Measurements from ENCODE around the gene GTF2F2.

Gene GTF2F2

DNA sequence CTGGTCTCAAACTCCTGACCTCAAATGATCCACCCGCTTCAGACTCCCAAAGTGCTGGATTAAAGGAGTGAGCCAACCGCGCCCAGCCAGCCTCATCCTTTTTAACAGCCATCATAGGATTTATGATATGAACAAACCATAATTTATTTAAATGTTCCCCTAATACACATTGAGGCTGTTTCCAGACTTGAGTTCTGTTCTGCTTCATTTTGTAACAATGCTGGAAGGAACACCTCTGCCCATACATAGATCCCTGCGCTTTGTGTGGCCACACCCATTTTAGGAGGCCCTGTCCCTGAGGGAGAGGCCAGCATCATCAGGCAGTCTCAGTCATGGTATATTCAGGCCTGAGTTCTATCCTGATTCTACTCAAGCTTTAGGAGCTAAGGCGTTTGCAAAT, 184.8 kb downstream of the GTF2F2 start:
- no peak for DNase-seq

DNA sequence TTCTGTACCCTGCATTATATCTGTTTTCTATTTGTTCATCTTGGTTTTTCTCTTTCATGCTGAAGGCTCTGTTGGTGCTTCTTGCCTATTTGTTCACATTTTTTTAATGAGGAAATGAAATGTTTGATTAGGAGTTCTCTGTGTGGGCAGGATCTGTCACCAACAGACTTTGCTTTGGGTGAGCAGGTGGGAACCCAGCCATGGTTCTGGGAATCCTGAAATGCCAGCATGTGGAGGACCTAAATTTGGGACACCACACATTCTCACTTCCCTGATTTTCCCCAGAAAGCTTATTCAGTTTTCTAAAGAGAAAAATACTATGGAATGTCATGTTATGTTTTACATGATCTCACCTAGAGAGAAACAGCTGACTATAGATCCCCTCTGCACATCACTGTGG, 186.7 kb downstream of the GTF2F2 start:
- DNase-seq: no peak

DNA sequence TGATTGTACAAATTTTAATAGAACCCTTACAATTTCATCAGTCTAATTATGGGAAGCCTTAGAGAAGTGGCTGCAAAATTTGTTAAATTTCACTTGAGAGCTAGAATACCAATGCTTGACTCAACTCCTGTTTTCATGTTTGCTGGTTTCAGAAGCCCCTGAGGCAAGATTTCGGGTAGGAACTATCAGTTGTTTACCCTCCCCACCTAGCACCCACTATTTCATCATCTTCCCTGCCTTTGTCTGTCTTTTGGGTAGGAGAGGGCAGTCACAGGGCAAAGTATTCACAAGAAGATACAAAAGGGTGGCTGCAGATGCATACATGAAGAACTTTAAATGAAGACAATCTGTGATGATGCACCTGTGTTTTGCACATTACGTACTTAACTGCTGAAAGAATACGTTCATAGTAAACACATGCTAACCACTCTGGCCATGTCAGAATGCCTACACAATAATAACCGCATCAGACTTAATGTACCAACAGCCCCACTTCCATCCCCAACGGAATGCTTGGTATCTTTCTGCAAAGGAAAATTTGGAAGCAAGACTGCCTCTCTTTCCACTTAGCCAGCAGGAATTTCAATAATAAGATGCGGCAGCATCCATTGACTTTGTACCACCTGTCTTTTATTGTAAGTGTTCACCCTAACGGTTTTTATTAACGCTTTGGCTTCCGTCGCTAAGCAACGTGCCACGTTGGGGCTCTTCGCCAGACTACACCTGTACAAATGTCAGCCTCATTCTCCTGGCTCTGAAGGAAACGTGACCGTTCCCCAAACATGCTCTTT, 190.2 kb downstream of the GTF2F2 start:
- DNase-seq: no peak

GRCh38 chr13:45314822-45315221, 194.5 kb downstream of the GTF2F2 start:
- no peak for DNase-seq

DNA sequence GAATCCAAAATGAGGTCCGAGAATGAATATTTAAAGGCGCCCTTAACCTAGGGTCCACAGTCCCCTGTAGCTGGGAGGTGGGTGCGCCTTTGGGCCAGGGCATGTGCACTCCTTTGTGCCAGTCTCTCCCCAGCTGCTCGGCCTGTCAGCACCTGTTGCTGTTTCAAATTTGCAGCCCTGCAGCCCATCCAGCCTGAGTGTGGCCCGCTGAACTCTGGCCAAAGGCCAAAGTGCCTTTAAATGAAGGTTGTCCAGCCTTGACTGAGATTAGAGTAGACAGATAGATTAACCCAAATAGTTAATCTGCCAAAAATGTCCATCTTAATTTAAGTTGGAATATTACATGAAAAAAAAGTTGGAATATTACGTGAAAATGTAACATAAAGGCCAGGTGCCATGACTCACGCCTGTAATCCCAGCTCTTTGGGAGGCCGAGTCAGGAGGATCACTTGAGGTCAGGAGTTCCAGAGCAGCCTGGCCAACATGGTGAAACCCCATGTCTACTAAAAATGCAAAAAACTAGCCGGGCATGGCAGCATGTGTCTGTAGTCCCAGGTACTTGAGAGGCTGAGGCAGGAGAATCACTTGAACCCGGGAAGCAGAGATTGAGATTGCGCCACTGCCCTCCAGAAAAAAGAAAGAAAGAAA, 195.3 kb downstream of the GTF2F2 start:
- no peak for DNase-seq

DNA sequence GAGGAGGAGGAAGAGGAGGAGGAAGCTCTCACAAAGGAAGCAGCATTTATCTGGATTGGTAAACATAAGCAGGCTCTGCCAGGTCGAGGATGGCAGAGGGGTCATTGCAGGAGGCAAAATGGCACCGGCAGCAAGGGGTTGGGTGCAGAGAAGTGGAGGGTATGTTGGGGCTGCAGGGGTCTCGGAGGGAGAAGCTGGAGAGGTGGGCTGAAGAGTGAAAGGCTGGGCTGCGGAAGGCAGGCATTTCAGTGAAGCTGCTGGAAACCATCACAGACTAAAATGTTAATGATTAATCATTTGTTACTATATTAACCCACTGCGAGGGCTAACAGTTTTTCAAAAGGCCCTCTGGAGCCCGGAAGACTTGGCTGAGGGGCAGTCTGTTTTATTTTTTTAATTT, 196.0 kb downstream of the GTF2F2 start:
- no peak for DNase-seq

DNA sequence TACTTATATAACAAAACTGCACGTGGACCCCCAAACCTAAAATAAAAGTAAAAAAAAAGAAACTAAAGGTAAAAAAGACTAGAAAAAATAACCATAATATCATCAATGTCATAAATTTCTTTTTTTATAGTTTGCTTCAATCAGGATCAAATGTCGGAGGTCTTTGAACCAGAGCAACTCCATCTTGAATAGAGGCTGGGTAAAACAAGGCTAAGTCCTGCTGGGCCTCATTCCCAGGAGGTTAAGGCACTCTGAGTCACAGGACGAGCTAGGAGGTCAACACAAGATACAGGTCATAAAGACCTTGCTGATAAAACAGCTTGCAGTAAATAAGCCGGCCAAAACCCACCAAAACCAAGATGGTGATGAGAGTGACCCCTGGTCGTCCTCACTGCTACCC, 196.7 kb downstream of the GTF2F2 start:
- DNase-seq: no peak

DNA sequence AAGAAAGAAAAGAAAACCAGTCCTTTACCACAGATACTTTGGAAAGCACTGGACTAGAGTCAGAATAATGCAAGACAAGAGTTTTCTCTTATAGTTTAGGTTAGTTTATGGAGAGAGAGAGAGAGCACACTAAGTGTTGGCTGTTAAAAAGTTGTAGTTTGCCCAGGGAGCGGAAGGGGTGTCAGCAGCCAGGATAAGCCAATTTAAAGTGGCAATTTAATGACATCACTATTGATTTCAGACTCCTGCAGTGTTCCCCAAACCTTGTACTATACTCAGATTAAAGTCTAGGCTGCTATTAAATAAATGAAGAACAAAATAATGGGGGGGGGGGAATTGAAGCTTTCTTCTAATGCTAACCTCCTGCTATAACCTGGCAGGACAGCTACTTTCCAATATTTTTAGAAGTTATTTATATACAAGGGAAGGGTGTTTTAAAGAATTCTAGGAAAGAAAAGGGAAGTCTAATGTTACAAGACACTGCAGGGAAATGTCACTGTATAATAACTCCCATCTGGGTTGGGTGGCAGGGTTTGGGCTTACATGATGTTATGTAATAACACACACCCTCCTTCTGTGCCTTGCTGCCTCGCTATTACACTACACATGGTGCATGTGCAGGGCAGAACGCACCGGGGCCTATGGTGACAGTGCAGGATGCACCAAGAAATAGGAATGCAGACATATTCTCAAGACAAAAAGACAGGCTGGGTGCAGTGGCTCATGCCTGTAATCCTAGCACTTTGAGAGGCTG, 200.7 kb downstream of the GTF2F2 start:
- DNase-seq: no peak

DNA sequence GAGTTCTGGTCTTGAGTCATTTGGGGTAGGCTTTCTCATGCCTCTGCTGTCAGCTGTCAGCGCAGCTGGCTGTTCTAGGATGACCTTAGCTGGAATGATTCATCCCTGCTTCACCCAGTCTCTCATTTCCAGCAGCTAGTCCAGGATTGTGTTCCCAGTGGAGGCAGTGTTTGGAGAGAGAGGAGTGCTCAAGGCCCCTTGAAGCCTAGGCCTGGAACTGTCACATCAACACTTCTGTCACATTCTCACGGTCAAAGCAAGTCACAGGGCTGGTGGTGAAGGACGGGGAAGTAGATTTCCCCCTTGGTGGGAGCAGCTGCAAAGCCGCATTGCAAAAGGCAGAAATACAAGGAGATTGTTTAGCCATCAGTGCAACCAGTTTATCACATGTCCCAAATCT, 205.5 kb downstream of the GTF2F2 start:
- no peak for DNase-seq

DNA sequence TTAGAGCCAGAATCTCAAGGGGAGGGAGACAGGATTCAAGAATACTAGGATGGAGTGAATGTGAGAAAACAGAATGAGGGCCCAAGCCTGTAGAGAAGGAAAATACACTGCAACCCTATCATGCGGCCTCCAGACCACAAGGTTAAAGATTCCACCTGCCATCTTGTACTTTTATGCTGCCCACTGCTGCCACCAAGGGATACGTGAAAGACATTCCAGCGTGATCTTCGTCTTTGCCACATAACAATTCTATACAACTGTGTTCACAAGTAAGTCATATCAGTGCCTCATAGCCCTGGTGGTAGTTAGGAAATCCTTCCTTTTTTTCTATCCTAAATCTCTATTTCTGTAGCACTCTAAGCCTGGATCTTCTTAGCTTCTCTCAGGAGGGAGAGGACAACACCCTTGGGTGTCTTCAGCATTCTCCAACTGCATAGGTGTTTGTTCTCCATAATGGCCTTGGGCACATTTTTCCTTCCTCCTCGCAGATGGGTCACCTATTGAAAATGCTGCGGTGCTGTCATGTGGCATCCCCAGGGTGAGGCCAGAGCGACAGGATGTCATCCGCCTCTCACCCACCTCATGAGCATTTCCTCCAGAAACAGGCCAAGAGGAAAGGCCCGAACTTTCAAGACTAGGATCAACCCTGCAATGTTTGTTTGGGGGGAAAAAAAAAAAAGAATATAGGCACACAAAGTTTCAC, 207.1 kb downstream of the GTF2F2 start:
- no peak for DNase-seq

GRCh38 chr13:45328661-45329111, 208.4 kb downstream of the GTF2F2 start:
- no peak for DNase-seq

DNA sequence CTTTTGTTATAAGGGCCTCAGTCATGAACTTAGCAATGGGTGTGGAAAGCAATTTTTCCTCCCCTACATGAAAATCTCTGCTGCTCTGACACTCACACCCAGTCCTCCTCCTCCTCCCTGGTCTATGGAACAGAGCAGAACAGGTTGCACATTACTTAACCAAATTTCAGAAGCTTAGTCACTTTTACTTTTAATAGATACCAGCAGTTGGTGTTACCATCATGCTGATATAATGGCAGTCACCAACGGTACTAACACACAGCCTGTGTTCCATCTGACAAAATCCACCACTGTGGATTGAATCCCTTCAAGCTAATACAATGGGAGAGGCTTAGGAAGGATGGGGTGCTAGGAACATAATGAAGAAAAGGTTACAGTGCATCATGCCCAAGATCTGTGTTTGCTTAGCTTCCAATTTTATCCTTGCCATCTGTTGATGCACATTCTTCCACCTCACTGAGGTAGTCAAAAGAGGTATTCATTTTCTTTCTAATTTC, 210.9 kb downstream of the GTF2F2 start:
- DNase-seq: no peak

DNA sequence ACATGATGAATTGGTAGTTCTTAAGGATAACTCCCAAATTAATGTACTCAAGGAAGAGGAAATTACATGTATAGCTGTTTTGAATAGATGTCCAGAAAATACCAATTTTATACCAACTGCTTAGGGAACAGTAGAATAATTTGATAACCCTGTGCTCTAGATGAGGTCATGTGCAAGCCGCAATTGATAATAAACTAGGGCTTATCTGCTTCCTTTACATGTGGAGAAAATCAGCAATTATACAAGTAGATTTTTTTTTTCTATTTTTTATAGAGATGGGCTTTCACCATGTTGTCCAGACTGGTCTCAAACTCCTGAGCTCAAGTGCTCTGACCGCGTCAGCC, 211.4 kb downstream of the GTF2F2 start:
- no peak for DNase-seq

DNA sequence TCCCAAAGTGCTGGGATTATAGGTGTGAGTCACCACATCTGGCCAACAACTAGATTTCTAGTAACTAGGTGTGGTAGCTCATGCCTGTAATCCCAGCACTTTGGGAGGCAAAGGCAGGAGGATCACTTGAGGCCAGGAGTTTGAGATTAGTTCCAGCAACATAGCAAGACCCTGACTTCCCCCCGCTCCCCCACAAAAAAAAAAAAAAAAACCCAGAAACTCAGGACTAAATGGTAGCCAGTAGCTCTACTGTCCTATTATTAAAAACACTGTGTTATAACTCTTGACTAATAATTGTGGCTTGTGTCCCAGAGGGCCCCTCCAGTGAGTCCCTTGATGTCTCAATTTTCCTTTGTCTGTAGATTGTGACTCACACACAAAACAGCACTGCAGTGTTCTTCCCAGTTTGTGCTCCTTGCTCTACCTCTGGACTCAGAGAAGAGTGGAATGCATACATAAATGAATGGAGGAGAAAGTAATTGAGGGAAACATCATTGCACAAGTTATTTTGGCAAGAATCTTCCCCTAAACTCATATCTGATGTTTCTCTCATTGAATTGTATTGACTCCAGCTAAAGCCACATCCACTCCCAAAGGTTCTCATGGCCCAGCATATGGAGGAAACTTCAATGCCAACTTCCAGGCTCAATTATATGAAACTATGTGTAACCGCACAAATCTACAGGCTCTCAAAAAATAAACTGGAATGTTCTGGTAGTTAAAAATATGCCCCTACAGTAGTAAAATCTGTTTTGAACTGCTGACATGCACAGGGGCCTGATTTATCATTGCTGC, 211.9 kb downstream of the GTF2F2 start:
- no peak for DNase-seq

DNA sequence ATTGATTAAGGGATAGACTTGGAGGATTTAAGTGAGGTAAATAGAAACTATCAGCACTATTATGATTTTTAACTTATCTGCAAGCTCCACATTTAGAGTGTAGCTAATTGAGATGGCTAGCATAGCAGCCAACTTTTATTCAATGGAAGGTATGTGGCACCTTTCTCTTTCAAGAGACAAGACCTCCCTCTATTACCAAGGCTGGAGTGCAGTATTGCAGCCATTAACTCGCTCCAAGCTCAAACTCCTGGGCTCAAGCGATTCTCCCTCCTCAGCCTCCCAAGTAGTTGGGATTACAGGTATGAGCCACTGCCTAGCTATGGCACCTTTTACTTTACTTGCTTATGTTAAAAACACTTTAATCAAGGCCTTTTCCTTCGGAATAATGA, 212.5 kb downstream of the GTF2F2 start:
- no peak for DNase-seq

DNA sequence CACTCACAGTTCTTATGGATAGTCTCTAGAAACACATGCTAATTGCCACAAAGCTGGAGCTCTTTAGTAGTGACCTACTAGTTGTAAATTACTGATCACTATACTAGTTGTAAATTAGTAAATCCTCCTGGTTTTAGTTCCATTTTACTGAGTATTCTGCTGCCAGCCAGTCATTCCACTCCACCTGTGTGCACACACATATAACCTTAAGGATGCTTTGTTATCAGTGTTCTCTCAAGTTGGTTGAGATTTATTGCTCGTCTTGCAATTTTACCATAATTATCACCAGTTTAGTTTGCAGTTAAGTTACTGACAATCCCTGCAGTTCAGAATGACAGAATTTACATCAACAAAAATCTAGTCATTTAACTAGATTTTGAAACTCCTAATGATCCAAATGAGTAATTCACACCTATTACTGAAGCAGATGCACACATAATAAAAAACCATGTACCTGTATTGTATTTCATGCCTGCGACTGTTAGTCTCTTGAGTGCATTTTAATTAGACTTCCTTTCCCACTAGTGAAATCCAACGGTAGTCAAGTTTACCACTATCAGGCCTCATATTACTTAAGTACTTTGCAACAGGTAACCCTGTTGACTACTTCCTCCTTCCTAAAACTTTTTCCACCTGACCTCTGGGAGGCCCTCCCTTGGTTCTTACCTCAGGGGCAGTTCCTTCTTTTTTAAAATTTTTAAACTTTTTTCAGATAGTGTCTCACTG, 213.1 kb downstream of the GTF2F2 start:
- DNase-seq: no peak
